Brain pericyte (primary cell): ENCODE measurements around the gene SEC23B.
"Not testable (repeated sequence)": the region's sequence is repeated elsewhere in the genome, so short reads cannot be mapped to it uniquely, and the experiment has no call there.

Experiments
- DNase-seq: peaks from one replicate; pipeline ENCODE4 v3.0.0-alpha.2; 2012; ENCODE audit warnings: low read depth, low spot score

SEC23B gene

GRCh38 chr20:18524646-18525045, 16.9 kb downstream of the SEC23B start:
- no peak for DNase-seq

- not testable (repeated sequence) for DNase-seq
Measured at GRCh38 chr20:18526761-18527160, 19.0 kb downstream of the SEC23B start.

- DNase-seq = no peak
Measured at GRCh38 chr20:18527339-18527738, 19.6 kb downstream of the SEC23B start.

- DNase-seq = no peak
Measured at GRCh38 chr20:18527836-18528235, 20.1 kb downstream of the SEC23B start.

GRCh38 chr20:18529041-18529440, 21.3 kb downstream of the SEC23B start:
- no peak for DNase-seq

- no peak for DNase-seq
Measured at GRCh38 chr20:18532626-18533025, 24.9 kb downstream of the SEC23B start.

GRCh38 chr20:18533491-18533890, 25.8 kb downstream of the SEC23B start:
- no peak for DNase-seq

- DNase-seq = no peak
Measured at GRCh38 chr20:18533978-18534644, 26.4 kb downstream of the SEC23B start.

- DNase-seq = no peak
Measured at GRCh38 chr20:18537651-18538050, 29.9 kb downstream of the SEC23B start.

- DNase-seq = no peak
Measured at GRCh38 chr20:18541741-18542140, 34.0 kb downstream of the SEC23B start.

GRCh38 chr20:18543216-18543615, 35.5 kb downstream of the SEC23B start:
- no peak for DNase-seq

GRCh38 chr20:18543932-18544331, 36.2 kb downstream of the SEC23B start:
- DNase-seq = no peak

GRCh38 chr20:18545566-18545965, 37.8 kb downstream of the SEC23B start:
- no peak for DNase-seq

GRCh38 chr20:18548465-18548864, 40.7 kb downstream of the SEC23B start:
- no peak for DNase-seq

GRCh38 chr20:18553746-18554145, 46.0 kb downstream of the SEC23B start:
- DNase-seq = no peak

GRCh38 chr20:18566892-18567738, 59.4 kb downstream of the SEC23B start, which contains the start of gene SMIM26:
TSS of gene SMIM26 (plus strand) at chr20:18567432. CDS start at chr20:18567479, 47 bp downstream.
- peak; percentile 70 for DNase-seq

- DNase-seq = no peak
Measured at GRCh38 chr20:18567739-18568091, 60.0 kb downstream of the SEC23B start.

- DNase-seq = no peak
Measured at GRCh38 chr20:18571009-18571408, 63.3 kb downstream of the SEC23B start.

GRCh38 chr20:18571578-18571977, 63.8 kb downstream of the SEC23B start:
- no peak for DNase-seq

GRCh38 chr20:18577942-18578341, 70.2 kb downstream of the SEC23B start:
- DNase-seq = no peak

GRCh38 chr20:18578581-18578980, 70.8 kb downstream of the SEC23B start:
- no peak for DNase-seq

GRCh38 chr20:18580012-18580411, 72.3 kb downstream of the SEC23B start:
- no peak for DNase-seq

- DNase-seq = no peak
Measured at GRCh38 chr20:18585134-18585533, 77.4 kb downstream of the SEC23B start.
